Measurements from ENCODE around the gene DVL1.

DVL1 gene

DNA sequence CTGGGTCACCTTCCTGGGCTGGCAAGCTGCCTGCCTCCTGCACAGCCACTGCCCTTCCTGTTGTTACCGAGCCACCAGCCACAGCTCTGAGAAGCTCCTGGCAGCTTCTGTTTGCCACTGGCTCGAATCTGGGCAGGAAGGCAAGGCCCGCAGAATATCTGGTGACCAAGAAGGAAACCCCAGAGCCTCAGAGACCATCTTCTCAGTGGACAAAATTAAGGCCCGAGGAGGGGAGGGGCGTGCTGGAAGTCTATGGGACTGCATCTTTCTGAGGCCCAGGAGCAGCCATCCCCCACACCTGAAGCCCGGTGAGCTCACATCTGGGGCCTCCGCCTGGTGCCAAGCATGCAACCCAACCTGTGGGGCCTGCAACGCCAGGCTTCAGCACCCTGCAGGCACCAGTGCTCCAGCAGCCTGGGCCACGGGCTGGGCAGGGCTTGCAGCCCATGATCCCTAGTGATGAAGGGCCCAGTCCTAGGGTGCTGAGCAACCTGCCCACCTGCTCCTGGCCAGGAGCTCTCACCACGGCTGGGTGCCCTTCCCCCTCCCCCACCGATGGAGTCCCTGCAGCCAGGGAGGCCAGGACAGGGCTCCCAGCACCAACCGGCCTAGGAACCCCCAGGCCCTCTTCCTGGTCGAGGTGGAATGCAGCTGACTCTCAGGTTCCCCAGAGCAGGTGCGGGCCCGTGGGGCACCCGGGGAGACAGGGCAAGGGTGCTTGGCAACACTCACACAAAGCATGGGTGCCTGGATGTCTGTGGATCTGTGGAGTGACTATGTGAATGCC lies 23.7 kb downstream of the DVL1 start:
- peak overlapping the region; percentile 97 for H3K27ac ChIP-seq
- TF ChIP-seq CTCF (conservative IDR thresholded peaks at IDR 0.05), result no peak

GRCh38 chr1:1324524-1325287 lies 24.5 kb downstream of the DVL1 start, which contains the start of the genes CPTP and INTS11:
CPTP (plus strand) TSS chr1:1324802; CDS start chr1:1326911, 2,109 bp downstream.
INTS11 (minus strand) TSS chr1:1324660; CDS start chr1:1324608, 52 bp downstream.
- TF ChIP-seq CTCF (conservative IDR thresholded peaks at IDR 0.05), result no peak
- H3K27ac ChIP-seq, result peak within 1 kb of the TSS; percentile 97

DNA sequence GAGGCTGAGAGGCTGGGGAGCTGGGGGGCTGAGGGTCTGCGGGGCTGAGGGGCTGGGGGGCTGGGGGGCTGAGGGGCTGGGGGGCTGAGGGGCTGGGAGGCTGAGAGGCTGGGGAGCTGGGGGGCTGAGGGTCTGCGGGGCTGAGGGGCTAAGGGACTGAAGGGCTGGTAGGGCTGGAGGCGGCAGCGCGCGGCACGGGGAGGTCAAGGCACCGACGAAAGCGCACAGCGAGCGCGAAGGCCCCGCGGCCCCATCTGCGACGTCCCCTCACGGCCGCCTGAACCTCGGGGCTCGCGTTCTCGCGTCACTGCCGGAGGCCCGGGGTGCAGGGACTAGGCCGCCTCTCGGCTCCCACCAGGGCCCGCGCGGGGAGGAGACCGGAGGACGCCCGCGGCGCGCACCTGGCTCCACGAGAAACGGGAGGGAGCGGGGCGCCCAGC lies 25.1 kb downstream of the DVL1 start:
- H3K27ac ChIP-seq, result peak overlapping the region; percentile 97
- no peak for TF ChIP-seq CTCF (conservative IDR thresholded peaks at IDR 0.05)

DNA sequence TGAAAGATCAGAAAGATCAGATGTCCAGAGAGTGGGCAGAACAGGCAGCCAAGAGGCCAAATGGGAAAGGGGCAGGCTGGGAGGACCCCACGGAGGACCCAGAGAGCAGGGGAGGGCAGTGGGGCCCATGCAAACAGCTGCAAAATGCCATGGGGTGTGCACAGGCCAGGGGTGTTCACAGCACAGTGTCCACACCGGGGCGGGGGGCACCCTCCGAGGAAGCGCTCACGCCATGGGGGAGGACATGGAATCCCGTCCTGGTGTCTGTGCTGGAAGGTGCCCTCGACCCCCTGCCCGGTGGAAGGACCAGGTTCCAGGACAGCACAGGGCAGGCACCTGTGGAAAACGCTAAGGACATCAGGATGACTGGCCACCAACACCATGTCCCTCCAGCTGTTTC lies 26.3 kb downstream of the DVL1 start:
- no peak for TF ChIP-seq CTCF (conservative IDR thresholded peaks at IDR 0.05)
- H3K27ac ChIP-seq, result no peak overlapping the region

DNA sequence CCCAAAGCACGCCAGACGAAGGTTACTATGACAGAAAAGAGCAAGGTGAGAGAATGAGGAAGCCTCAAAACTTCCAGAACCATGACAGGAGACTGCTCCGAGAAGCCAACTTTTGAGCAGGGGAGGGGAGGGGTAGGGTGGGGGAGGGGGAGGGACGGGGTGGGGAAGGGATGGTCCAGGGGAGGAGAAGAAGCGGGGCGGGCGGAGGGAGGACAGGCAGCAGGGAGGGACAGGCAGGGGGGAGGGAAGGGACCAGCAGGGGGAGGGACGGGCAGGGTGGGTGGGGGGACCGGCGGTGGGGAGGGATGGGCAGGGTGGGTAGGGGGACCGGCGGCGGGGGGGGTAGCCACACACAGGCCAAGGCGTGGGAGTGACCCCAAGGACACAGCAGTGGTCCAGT lies 26.8 kb downstream of the DVL1 start:
- H3K27ac ChIP-seq, result no peak overlapping the region

GRCh38 chr1:1321477-1321876 lies 27.7 kb downstream of the DVL1 start:
- no peak for TF ChIP-seq CTCF (conservative IDR thresholded peaks at IDR 0.05)
- no peak overlapping the region; the same call in 1 of the 2 replicates for H3K27ac ChIP-seq

More for the DNA sequence above, 26.8 kb downstream of the DVL1 start:
- TF ChIP-seq CTCF (conservative IDR thresholded peaks at IDR 0.05), result no peak
